Adrenal gland (tissue), 12 donors: Measurements from ENCODE around the gene NSMCE4A. TPM values are rescaled to one million over a fixed set of nuclear protein-coding genes. Genes with fewer than 3 reads are reported as not detected.
"Not testable (repeated sequence)": the region's sequence is repeated elsewhere in the genome, so short reads cannot be mapped to it uniquely, and the experiment has no call there.

Experiments
- DNase-seq, 7 donors: peaks; one replicate each; pipeline ENCODE4 v3.0.0-alpha.2; 2019 to 2020
- H3K27ac ChIP-seq, 5 donors: fragments of 200-600 bp; sonication (generic) in 4 of 5; 1 replicate in 3 of 5; 2 replicates in 2 of 5; pipeline versions ENCODE4 v1.5.1 to v1.8.0; 2016 to 2020; ENCODE audit warnings: mild to moderate bottlenecking in 1 of 5
- H3K27me3 ChIP-seq: fragments of 200-600 bp; 2 replicates; pipeline ENCODE4 v1.8.0; 2021
- H3K36me3 ChIP-seq, 2 donors: fragments of 200-600 bp; replicated peaks in 1 of 2; 1 replicate in 1 of 2; 2 replicates in 1 of 2; pipeline versions ENCODE4 v1.5.1 to v1.8.0; 2018 to 2022
- H3K4me1 ChIP-seq, 2 donors: fragments of 200-600 bp; replicated peaks in 1 of 2; 1 replicate in 1 of 2; 2 replicates in 1 of 2; pipeline versions ENCODE4 v1.5.1 to v1.8.0; 2018 to 2021
- H3K4me3 ChIP-seq, 4 donors: fragments of 200-600 bp; sonication (generic) in 3 of 4; one replicate each; pipeline ENCODE4 v1.5.1; 2016 to 2018
- H3K9me3 ChIP-seq, 3 donors: fragments of 200-600 bp; sonication (generic) in 1 of 3; replicated peaks in 1 of 3; 1 replicate in 2 of 3; 2 replicates in 1 of 3; pipeline versions ENCODE4 v1.5.1 to v1.8.0; 2016 to 2021
- CTCF ChIP-seq, 6 experiments: fragments of 450-650 bp in 4 of 6; fragments of 200-600 bp in 2 of 6; sonication (generic) in 1 of 6; IDR thresholded peaks; 1 replicate in 5 of 6; 2 replicates in 1 of 6; pipeline versions ENCODE4 v1.5.1 to v1.8.0; 2016 to 2021; ENCODE audit warnings: antibody characterized with exemption in 6 of 6, mild to moderate bottlenecking in 2 of 6, moderate library complexity in 1 of 6
- POLR2A ChIP-seq, 2 donors: fragments of 450-650 bp; IDR thresholded peaks; one replicate each; pipeline ENCODE4 v1.6.1; 2017; ENCODE audit warnings: antibody characterized with exemption in 2 of 2, mild to moderate bottlenecking in 2 of 2, moderate library complexity in 1 of 2
- WGBS, 4 donors: extraction: QIAGEN DNeasy Blood & Tissue Kit in 2 of 4; methylation state at CpG; one replicate each; pipeline versions ENCODE4 v1.1.5 to v1.1.7; 2013 to 2017; 5-methylcytosine and 5-hydroxymethylcytosine counted together
- intact Hi-C, 2 donors: fragments of 100-400 bp; cut with DNase I; formaldehyde crosslinking; loops; one replicate each; pipeline versions ENCODE4 v1.14.1 to v1.15.0; 2022 to 2023
- polyA plus RNA-seq, 3 donors: library from polyadenylated mRNA; stranded (reverse); fragments of 200-250 nt in 2 of 3; fragments of 350-450 nt in 1 of 3; fragmentation: Illumina TruSeq in 1 of 3; extraction: RNeasy Lipid Tissue Mini Kit (QIAGEN cat#74804) in 1 of 3; gene quantifications; one replicate each; pipeline ENCODE4 v1.2.3, GENCODE V29; 2013 to 2014
- total RNA-seq, 9 donors: library from RNA; depleted of rRNA in 4 of 9; stranded (reverse); fragments of >200 nt in 4 of 9; fragments of 120-200 nt in 1 of 9; fragmentation: NEBNext Ultra II Directional in 1 of 9; extraction: Animal tissue kit (Norgen Biotek cat#: 25700) in 1 of 9; gene quantifications; one replicate each; pipeline versions ENCODE4 v1.1.0 to v1.2.4, GENCODE V29; 2013 to 2023
- donor health status: healthy with polysubstance abuse.
- donor health status: Bipolar disorder and iron deficiency.
- donor health status: DM: yes; HTN: yes; CAD: no.
- donor health status: DM: no; HTN: no; CAD: no.
- donor health status: DM: no; HTN: no; CAD: no.
- donor health status: DM: yes; HTN: yes; CAD: no.

Gene NSMCE4A
- total and polyA plus RNA-seq, 12 donors: 25.6 to 94.8 (median 42.1) TPM

GRCh38 chr10:121926157-121926556 is 48.9 kb downstream of the NSMCE4A start:
- Histone ChIP-seq H3K4me3 (peak overlapping the region in 1 of 4 donors; percentile 88), H3K27ac (peak overlapping the region in 4 of 5 donors; percentile 96 to 99 (median 98))
- intact Hi-C loops: no loop called here

GRCh38 chr10:121921238-121921931 is 53.6 kb downstream of the NSMCE4A start:
- intact Hi-C loops: no loop called here
- no peak overlapping the region for H3K27ac ChIP-seq
- no peak for TF ChIP-seq POLR2A (IDR thresholded peaks at IDR 0.05)
- no peak for TF ChIP-seq CTCF (IDR thresholded peaks at IDR 0.05)
- H3K4me3 ChIP-seq: no peak overlapping the region
- WGBS, 4 donors: 66 to 79% (median 76%) methylated on average over 10 of the region's 10 CpGs
- H3K9me3 ChIP-seq: no peaks in the 10 kb centered on the region
- H3K36me3 ChIP-seq: peaks cover 0 to 9% of the 10 kb centered on the region in 2 donors
- H3K4me1 ChIP-seq: peaks cover 9 to 14% of the 10 kb centered on the region in 2 donors
- no peaks in the 10 kb centered on the region for H3K27me3 ChIP-seq
- DNase-seq: no peak

More at GRCh38 chr10:121926157-121926556, 48.9 kb downstream of the NSMCE4A start:
- H3K9me3 ChIP-seq: no peaks in the 10 kb centered on the region
- WGBS, 4 donors: 70 to 74% (median 73%) methylated on average over 4 of the region's 4 CpGs
- TF ChIP-seq POLR2A (IDR thresholded peaks at IDR 0.05) (no peak), CTCF (IDR thresholded peaks at IDR 0.05) (no peak)
- H3K36me3 ChIP-seq: peaks cover 0 to 3% of the 10 kb centered on the region in 2 donors
- peaks cover 15 to 24% of the 10 kb centered on the region in 2 donors for H3K4me1 ChIP-seq
- no peaks in the 10 kb centered on the region for H3K27me3 ChIP-seq
- no peak for DNase-seq

- intact Hi-C loops: no loop called here
- DNase-seq: no peak
- no peak overlapping the region for H3K4me3 ChIP-seq
- H3K36me3 ChIP-seq: peaks cover 0 to 9% of the 10 kb centered on the region in 2 donors
- H3K27ac ChIP-seq: no peak overlapping the region
- TF ChIP-seq CTCF (IDR thresholded peaks at IDR 0.05) (no peak), POLR2A (IDR thresholded peaks at IDR 0.05) (no peak)
- 86 to 97% (median 92%) methylated on average over 10 of the region's 10 CpGs for WGBS, 4 donors
- no peaks in the 10 kb centered on the region for H3K27me3 ChIP-seq
- no peaks in the 10 kb centered on the region for H3K9me3 ChIP-seq
- H3K4me1 ChIP-seq: no peaks in the 10 kb centered on the region
Observed at GRCh38 chr10:121919666-121920065, 55.4 kb downstream of the NSMCE4A start.

- H3K4me3 ChIP-seq, H3K27ac ChIP-seq, H3K4me1 ChIP-seq, H3K27me3 ChIP-seq, H3K9me3 ChIP-seq, DNase-seq, intact Hi-C loops: not testable (repeated sequence)
- H3K36me3 ChIP-seq: peaks cover 0 to 10% of the 10 kb centered on the region in 2 donors
- WGBS, 4 donors: 93 to 98% (median 98%) methylated on average over 7 of the region's 7 CpGs
Observed at GRCh38 chr10:121918800-121919199, 56.2 kb downstream of the NSMCE4A start.

- Histone ChIP-seq H3K4me3 (no peak overlapping the region), H3K36me3 (peaks cover 0 to 12% of the 10 kb centered on the region in 2 donors), H3K9me3 (no peaks in the 10 kb centered on the region), H3K27ac (no peak overlapping the region), H3K27me3 (no peaks in the 10 kb centered on the region), H3K4me1 (peaks cover 0 to 8% of the 10 kb centered on the region in 2 donors)
- TF ChIP-seq POLR2A (IDR thresholded peaks at IDR 0.05) (no peak), CTCF (IDR thresholded peaks at IDR 0.05) (no peak)
- WGBS, 4 donors: 83 to 95% (median 89%) methylated on average over 6 of the region's 6 CpGs
- DNase-seq: no peak
- intact Hi-C loops: no loop called here
Observed at GRCh38 chr10:121914661-121915060, 60.4 kb downstream of the NSMCE4A start.
